ES-I3 (cell line): ENCODE data around the gene BPHL.
"Not testable (repeated sequence)": the region's sequence is repeated elsewhere in the genome, so short reads cannot be mapped to it uniquely, and the experiment has no call there.

Experiments
- H3K36me3 ChIP-seq: 2 replicates; pipeline ENCODE4 v1.6.1; 2013; ENCODE audit warnings: mild to moderate bottlenecking, low read length, control low read depth, moderate library complexity; ENCODE audit not compliant: insufficient read depth
- H3K4me1 ChIP-seq: 2 replicates; pipeline ENCODE4 v1.6.1; 2013; ENCODE audit warnings: mild to moderate bottlenecking, control low read depth, low read length; ENCODE audit not compliant: insufficient read depth
- H3K9ac ChIP-seq: 2 replicates; pipeline ENCODE4 v1.6.1; 2013; ENCODE audit warnings: low read depth, mild to moderate bottlenecking, low read length, moderate library complexity
- H3K9me3 ChIP-seq: 2 replicates; pipeline ENCODE4 v1.6.1; 2013; ENCODE audit warnings: mild to moderate bottlenecking, low read length, moderate library complexity; ENCODE audit not compliant: control insufficient read depth, insufficient read depth

Gene BPHL

GRCh38 chr6:3135668-3136291, 17.3 kb downstream of the BPHL start:
- Histone ChIP-seq H3K9ac (no peak overlapping the region), H3K9me3 (no peaks in the 10 kb centered on the region), H3K36me3 (peaks cover 37% of the 10 kb centered on the region), H3K4me1 (no peaks in the 10 kb centered on the region)

DNA sequence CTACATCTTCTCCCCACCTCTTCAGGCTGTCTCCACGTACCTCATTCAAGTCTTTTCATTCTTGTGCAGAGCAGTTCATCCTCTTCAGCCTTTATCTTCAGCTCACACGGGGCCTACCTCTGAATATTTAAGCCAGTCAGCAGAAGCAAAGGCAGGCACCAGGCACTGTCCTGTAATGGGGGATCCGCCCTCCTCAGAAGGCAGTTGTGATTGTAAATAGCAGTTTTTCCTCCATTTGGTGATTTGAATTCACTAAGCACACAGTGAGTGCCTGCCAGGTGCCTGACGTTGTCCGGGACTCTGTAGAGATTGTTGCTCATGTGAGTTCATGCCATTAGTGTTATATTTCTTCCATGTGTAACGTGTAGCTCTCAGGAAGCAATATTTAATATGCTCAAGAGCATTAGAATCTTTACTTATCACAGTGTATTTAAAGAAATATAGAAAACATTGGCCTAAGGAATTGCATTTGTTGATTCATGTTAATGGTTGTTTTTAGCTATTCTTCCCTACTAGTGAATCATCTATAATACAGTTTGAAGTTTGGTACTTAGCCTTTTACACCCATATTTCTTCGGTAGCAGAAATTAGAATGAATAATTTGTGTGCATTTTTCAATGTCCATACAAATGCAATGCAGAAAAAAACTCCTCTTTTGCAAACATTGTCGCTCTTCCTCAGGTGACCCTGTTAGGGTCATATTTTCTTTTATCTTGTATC, 17.9 kb downstream of the BPHL start:
- peaks cover 36% of the 10 kb centered on the region for H3K36me3 ChIP-seq
- no peaks in the 10 kb centered on the region for H3K4me1 ChIP-seq
- no peak overlapping the region for H3K9ac ChIP-seq
- H3K9me3 ChIP-seq = no peaks in the 10 kb centered on the region

DNA sequence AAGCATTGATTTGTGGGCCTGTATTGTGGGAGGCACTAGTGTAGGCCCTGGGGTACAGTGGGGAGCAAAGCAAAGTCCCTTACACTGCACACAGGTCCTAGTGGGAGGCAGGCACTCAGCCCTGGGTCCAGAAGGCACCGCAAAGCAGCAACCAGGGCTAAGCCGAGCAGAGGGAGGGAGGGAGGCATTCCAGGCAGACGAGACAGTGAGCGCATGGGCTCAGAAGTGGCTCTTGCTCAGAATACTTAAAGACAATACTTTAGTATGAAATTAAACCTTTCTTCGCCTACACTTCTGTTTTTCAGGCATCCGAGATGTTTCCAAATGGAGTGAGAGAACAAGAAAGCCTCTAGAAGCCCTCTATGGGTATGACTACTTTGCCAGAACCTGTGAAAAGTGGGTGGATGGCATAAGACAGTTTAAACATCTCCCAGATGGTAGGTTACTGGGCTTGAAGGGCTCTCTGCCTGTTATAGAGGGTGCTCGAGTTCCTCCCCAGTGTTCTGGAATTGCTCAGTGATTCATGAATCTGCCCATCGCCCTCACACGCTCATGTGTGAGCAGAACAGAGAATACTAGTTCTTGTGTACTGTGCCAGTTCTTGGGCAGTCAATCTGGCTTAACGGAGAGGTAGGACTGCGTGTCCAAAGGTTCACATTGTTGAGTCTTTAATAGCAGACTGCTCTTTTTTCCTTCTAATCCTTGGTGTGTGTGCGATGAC, 18.7 kb downstream of the BPHL start:
- H3K9me3 ChIP-seq = no peaks in the 10 kb centered on the region
- H3K36me3 ChIP-seq = peaks cover 36% of the 10 kb centered on the region
- no peaks in the 10 kb centered on the region for H3K4me1 ChIP-seq
- H3K9ac ChIP-seq = no peak overlapping the region

DNA sequence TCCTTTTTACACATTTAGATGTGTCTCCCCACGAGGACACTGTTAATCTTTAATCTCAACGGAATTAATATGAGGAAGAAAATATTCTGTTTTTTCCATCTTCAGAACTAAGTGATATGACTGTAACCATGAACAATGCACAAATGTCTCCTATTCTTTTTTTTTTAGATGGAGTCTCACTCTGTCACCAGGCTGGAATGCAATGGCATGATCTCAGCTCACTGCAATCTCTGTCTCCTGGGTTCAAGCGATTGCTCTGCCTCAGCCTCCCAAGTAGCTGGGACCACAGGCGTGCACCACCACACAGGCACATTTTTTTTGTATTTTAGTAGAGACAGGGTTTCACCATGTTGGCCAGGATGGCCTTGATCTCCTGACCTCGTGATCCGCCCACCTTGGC, 19.4 kb downstream of the BPHL start:
- not testable (repeated sequence) for H3K9me3 ChIP-seq, H3K4me1 ChIP-seq, H3K9ac ChIP-seq
- H3K36me3 ChIP-seq = peaks cover 39% of the 10 kb centered on the region

- Histone ChIP-seq H3K9me3 (no peaks in the 10 kb centered on the region), H3K4me1 (no peaks in the 10 kb centered on the region), H3K9ac (no peak overlapping the region), H3K36me3 (peaks cover 40% of the 10 kb centered on the region)
Measured at GRCh38 chr6:3138341-3138740, 19.8 kb downstream of the BPHL start.

DNA sequence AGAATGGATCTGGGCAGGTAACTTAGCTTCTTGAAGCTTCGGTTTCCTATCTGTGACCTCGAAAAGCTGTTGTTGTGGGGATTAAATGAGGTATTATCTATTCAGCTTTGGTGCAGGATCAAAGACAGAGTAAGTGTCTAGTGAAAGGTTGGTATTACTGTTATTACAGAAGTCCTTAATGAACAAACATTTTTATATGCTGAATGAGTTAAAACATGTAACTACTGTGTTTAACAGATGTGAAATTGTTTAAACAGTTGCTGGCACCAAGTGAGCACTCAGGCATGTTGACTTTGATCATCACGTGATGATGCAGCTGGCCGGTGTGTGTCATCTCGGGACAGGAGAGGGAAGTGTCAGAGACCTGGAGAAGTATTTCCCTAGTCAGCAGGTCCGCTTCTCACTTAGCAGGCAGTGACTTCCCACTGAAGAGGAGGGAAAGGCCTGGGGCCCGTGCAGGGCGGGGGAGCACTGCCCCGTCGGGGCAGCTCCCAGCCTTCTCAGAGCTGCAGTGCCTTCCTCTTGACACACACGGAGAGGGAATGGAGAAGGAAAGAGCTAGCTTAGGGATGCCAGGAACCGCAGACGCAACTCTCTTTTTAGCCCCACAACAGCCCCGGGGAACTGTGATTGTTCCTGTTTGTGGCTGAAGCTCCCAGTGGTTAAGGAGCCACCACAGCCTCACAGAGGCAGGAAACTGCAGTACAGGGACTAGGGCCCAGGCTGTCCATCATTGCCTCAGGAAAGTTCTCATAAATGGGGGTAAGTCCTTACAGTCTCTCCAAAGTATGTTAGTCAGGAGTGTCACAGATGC, 20.8 kb downstream of the BPHL start:
- Histone ChIP-seq H3K9me3 (no peaks in the 10 kb centered on the region), H3K4me1 (no peaks in the 10 kb centered on the region), H3K9ac (no peak overlapping the region), H3K36me3 (peaks cover 40% of the 10 kb centered on the region)

DNA sequence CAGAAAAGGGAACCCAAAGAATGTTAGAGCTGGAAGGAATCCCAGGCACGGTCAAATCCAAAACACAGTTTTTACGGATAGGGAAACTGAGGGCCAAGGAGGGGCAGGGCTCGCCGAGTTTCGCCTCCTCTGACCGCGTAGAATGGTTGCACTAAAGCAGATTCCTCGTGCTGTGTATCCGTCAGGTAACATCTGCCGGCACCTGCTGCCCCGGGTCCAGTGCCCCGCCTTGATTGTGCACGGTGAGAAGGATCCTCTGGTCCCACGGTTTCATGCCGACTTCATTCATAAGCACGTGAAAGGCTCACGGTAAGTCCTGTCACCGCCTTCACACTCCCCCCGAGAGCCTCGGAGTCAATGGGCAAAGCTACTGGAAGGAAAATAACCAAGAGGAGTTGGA, 21.7 kb downstream of the BPHL start:
- H3K36me3 ChIP-seq = peaks cover 40% of the 10 kb centered on the region
- H3K9me3 ChIP-seq = no peaks in the 10 kb centered on the region
- H3K9ac ChIP-seq = no peak overlapping the region
- no peaks in the 10 kb centered on the region for H3K4me1 ChIP-seq

GRCh38 chr6:3142536-3142935, 24.0 kb downstream of the BPHL start:
- H3K9me3 ChIP-seq = no peaks in the 10 kb centered on the region
- peaks cover 40% of the 10 kb centered on the region for H3K36me3 ChIP-seq
- no peaks in the 10 kb centered on the region for H3K4me1 ChIP-seq
- no peak overlapping the region for H3K9ac ChIP-seq

- H3K4me1 ChIP-seq = no peaks in the 10 kb centered on the region
- no peaks in the 10 kb centered on the region for H3K9me3 ChIP-seq
- no peak overlapping the region for H3K9ac ChIP-seq
- peaks cover 36% of the 10 kb centered on the region for H3K36me3 ChIP-seq
Measured at GRCh38 chr6:3143158-3143557, 24.6 kb downstream of the BPHL start.

GRCh38 chr6:3144571-3144970, 26.1 kb downstream of the BPHL start:
- Histone ChIP-seq H3K9me3 (no peaks in the 10 kb centered on the region), H3K36me3 (peaks cover 36% of the 10 kb centered on the region), H3K4me1 (no peaks in the 10 kb centered on the region), H3K9ac (no peak overlapping the region)

DNA sequence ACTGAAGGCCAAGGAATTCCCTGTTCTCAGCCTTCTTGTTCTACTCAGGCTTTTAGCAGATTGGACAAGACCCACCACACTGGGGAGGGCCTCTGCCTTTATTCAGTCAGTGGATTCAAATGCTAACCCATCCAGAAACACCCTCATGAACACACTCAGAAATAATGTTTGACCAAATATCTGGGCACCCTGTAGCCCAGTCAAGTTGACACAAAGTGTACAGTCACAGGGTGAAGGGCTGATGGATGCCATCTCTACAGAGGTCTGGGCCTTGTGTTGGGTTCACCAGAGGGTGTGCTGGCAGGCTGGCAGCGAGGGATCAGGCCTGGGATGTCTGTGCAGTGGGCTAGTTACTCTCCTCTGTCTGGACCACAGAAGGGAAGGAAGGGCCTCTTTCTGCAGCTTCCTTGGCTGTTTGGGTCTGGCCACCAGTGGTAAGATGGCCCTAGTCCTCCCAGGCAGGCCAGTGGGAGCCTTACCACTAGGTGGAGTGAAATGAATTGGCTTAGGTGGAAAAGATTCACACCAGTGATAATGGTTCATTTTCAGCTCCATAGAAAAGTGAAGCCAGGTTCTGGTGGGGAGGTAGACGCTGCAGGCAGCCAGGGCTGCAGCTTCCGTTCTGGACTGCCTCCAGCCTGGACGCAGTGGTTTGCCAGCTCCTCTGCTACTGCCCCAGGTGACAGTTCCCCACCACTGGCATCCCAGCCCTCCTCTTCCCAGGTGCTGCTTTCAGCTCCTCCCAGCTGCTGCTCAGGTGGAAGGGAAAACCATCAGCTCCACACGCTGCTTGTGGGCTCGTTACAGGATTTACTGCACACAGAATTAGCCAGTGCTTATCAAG, 29.6 kb downstream of the BPHL start:
- Histone ChIP-seq H3K9ac (no peak overlapping the region), H3K4me1 (no peaks in the 10 kb centered on the region), H3K9me3 (no peaks in the 10 kb centered on the region), H3K36me3 (peaks cover 29% of the 10 kb centered on the region)

DNA sequence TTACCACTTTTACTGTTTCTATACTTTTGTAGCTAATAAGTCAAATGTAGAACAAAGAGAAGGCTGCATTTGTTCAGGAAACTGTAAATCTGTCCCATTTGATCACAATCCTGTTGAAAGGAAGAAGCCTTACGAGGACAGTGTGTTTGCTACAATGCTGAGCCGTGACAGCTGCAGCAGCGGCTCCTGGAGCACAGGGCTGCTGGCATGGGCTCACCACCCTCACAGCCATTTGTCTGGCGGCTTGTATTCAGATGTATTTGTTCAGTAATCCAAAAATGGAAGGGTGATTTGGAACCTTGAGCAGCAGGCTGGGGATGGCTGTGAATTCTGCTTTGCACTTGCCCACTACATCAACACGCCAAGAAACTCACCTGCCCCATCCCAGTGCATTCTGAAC, 33.2 kb downstream of the BPHL start:
- no peaks in the 10 kb centered on the region for H3K9me3 ChIP-seq
- no peaks in the 10 kb centered on the region for H3K4me1 ChIP-seq
- H3K9ac ChIP-seq = no peak overlapping the region
- H3K36me3 ChIP-seq = peaks cover 35% of the 10 kb centered on the region

- Histone ChIP-seq H3K9ac (no peak overlapping the region), H3K36me3 (peaks cover 33% of the 10 kb centered on the region), H3K9me3 (no peaks in the 10 kb centered on the region)
Measured at GRCh38 chr6:3152689-3153088, 34.2 kb downstream of the BPHL start.

DNA sequence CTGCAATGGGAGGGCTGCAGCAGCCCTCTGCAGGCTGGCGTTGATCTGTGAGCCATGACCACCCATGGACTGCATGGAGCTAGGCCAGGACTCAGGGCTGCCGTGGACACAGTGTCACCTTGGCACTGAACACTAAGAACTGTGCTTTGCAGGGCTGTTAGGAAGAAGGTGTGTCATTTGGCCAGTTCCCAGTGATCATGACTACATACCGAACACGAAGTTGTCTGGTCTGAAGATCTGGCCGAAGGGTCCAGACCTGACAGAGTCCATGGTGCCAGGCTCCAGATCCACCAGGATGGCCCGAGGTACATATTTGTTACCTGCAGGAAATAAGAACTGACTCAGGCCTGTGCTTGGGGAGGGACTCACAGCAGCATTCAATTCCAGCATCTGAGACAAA, 36.9 kb downstream of the BPHL start:
- H3K4me1 ChIP-seq = not testable (repeated sequence)
- peak overlapping the region; percentile 7; the same call in 1 of the 2 replicates for H3K9ac ChIP-seq

More at GRCh38 chr6:3152689-3153088, 34.2 kb downstream of the BPHL start:
- H3K4me1 ChIP-seq = no peaks in the 10 kb centered on the region

More for the DNA sequence above, 36.9 kb downstream of the BPHL start:
- H3K36me3 ChIP-seq = peaks cover 22% of the 10 kb centered on the region
- not testable (repeated sequence) for H3K9me3 ChIP-seq
